GM18870 (cell line): ENCODE measurements around the gene RTN4R.

Experiments used
- ATAC-seq: cut with Tn5 transposase; IDR thresholded peaks from one replicate; pipeline ENCODE4 v1.9.1; 2021; ENCODE audit warnings: moderate library complexity; ENCODE audit not compliant: unreplicated experiment

RTN4R gene

DNA sequence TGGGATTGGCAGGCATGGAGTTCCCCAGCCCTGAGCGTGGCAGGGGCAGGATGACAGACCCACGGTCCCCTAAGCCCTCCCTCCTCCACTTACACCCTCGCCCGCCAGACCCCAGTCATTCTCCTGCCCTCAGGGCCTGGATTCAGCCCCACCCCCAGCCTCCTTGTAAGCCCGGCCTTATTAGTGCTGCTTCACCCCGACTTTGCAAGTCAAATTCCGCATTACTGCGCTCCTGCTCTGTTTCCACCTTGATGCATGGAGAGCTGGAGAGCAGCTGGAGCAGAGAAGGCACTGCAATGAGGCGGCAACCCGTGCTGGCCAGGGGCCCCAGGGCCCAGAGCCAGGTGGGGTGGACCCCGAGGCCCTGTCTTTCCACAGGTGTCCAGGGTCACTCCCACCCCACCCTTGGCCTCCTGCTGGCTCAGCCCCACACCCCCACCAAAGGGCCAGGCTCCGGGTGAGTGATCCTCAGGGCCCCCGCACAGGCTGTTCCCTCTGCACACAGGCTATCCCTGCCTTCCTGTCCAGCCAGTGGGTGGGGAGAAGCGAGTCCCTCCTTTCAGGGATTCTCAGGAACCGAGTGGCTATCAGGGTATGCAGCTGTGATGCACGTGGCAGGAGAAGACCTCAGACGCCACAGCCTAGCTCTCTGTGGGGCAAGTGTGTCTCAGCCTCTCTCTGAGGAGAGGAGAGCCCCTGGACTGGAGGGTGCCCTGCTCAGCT lies 36.4 kb downstream of the RTN4R start:
- ATAC-seq = no peak

DNA sequence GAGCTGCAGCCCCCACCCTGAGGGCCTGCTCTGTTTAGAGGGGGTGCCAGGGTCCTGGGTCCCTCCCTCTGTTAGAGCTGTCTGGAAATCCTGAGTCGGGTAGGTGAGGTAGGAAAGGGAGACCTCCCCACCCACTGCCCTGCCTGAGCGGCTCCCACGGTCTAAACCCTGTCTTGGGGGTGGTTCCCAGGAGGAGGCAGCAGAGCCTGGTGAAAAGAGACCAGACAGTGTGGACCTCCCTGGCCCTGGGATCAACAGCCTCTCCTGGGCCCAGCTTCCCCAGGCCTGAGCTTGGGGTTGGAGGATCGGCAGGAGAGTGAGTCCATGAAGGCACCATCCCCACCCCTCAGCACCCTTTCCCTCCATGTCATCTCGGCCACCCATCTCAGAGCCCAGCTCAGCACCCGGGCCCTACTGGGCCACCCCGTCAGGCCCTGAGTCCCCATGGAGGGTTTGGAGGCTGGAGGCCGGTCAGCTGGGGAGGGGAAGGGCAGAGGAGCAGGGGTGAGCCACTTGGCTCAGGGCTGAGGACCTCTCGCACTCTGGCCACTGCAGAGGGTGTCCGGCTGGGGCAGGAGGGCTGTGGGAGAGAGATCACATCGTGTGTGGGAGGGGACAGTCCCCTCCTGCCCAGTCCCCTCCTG lies 37.2 kb downstream of the RTN4R start:
- ATAC-seq = no peak

DNA sequence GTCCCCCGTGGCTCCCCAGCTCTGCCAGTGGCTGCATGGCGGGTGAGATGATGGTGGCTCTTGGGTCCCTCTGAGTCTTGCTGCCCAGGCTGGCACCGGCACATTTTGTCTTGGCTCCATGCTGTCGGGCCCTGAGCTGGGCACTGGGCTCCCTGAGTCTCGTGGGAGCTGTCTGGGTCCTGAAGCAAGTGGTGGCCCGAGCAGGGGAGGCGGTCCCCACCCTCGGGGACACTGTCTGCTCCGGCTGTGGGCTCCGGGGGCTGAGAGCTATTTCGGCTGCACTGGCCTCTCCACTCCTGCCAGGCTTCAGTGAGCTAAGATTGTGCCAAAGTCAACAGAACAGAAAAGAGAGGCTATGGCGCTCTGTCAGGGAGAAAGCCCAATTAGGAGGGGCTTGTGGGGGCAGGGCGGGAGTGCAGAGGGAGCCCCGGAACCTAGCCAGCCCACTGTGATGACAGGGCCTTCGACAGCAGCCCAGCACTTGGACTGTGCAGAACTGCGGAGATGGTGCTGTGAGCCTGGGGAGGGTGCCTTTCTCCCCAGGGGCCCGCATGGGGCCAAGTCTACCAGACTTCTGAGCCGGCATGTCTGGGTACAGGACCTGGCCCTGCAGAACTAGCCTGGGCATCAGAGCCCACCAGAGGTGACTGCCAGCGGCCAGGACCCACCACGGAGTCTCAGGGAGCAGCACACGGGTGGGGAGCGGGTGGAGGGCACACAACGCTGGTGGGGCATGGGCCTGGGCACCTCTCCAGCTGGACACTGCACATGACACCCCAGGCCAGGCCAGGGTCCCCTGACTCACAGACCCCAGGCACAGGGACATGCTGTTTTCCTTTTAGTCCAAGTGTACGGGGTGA lies 38.0 kb downstream of the RTN4R start:
- no peak for ATAC-seq

DNA sequence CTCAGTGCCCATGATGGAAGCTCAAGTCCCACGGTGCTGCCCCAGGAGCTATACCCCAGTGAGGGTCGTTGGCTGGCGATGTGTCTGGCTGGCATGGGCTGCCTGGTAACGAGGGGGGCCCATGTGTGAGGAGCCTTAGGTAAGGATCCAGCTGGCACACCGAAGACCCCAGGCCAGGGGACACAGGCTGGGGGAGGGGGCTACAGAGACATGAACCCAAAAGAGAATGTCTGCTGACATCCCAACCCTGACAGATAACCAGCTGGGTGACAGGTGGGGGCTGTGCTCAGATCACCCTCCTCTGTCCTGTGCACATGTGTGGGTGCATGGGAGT lies 39.2 kb downstream of the RTN4R start:
- ATAC-seq = no peak

DNA sequence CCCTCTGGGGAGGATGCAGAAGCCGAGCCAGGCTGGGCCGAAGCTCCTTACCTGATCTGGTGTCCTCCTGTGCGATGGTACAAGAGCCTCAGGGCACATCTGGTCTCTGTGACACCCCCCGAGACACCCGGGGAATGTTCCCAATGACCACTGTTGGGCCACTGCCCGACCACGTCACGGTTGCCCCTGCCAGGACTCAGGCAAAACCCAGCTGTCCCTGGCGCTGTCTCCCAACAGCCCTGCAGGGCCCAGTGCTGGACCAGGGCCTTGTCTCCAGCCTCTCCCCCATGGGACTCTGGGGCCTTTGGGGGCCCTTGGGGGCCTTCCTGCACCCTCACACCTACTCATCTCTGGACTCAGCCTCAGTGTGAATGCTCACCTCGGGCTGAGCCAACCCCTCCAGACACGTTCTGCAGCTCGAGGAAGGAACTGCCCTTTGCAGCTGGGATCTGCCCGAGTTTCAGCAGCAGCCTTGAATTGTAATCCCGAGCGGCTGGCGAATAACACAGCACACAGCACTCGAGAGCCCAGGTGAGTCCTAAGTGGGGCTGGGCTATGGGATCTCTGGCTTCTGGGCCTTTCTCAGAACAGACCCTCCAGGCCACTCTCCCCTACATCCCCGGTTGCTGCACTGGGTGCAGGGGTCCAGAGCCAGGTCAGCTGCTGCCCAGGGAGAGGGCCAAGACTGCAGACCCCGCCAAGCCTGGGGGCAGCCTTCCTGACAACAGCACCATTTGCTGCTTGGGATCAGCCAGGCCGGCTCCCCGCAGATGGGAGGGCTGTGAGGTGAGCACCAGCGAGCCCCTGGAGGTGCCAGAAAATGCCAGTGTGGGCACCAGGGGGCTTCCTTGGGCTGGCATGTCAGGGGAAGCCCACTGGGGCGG lies 39.8 kb downstream of the RTN4R start:
- no peak for ATAC-seq

DNA sequence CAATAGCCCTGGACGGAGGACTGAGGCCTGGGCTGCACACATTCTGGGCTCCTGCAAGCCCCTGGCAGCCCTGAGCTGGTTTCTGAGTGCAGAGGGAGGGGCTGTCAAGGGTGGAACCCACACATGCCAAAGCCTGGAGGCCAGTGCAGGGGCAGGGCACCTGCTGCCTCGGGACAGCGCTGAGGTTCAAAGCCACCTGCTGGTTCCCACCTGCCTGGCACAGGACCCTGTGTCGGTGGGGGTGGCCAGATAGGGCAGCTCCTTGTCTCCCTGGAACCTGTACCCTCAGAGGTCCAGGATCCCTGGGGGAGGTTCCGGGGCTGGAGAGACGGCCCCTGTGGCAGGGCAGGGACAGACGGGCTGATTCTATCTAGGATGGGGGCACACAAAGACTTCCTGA lies 40.8 kb downstream of the RTN4R start:
- no peak for ATAC-seq

DNA sequence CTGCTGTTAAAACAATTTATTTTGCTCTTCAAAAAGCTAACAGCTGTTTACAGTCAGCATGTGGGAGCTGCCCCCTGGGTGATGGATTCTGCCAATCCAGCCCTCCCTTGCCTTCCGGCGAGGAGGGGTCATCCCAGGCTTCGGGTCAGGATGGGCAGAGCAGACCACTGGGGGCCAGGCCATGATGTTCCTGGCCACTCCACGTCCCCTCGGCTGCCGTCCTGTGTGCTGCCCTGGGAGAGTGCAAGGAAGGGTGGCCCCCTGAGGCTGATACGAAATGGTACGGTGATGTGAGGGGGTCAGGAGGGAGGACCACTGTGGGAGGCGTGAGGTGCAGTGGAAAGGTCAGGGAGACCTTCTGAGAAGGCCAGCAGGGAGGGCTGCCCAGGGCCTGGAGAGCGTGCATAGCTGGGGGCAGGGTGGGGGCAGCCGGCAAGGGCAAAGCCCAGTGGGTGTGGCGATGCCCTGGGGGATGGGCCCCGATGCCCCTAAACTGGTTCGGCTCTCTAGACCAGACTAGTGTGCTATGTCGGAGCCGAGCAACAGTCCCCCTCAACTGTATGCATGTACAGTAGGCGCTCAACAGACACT lies 41.3 kb downstream of the RTN4R start:
- no peak for ATAC-seq

DNA sequence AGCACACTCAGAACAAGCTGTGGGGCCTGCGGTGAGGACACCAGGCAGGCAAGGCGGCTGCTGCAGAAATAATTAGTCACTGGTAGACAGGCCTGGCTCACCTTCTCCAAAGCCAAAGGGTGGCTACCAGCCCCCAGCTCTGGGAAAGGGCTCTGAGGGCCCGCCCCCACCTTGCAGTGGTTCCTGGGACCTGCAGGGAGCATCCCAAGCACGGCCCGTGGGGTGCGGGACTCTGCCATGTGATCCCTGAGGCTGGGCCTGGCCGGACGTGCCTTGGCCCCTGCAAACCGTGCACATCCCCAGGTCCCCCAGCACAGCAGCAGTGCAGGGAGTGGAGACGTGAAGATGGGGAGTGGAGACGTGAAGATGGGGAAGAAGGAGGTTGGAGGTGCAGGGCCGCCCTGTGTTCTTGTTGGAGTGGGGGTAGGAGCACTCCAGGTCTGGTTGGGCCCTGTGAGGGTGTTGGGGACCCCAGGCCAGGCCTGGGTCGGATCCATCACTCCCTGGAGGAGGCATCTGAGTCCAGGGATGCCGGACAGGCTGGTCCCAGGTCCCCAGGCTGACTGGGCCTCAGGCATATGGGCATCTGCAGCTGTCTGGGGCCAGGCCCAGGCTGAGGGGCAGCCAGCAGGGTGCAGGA lies 41.9 kb downstream of the RTN4R start:
- ATAC-seq = no peak

DNA sequence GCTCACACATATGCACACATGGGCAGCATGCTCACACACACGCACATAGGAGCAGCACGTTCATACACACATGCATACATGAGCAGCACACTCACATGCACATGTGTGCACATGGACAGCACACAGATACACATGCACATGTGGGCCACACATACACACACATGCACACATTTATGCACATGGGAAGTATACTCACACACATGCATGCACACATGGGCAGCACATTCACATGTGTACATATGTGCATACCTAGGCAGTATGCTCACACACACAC lies 42.5 kb downstream of the RTN4R start:
- no peak for ATAC-seq

DNA sequence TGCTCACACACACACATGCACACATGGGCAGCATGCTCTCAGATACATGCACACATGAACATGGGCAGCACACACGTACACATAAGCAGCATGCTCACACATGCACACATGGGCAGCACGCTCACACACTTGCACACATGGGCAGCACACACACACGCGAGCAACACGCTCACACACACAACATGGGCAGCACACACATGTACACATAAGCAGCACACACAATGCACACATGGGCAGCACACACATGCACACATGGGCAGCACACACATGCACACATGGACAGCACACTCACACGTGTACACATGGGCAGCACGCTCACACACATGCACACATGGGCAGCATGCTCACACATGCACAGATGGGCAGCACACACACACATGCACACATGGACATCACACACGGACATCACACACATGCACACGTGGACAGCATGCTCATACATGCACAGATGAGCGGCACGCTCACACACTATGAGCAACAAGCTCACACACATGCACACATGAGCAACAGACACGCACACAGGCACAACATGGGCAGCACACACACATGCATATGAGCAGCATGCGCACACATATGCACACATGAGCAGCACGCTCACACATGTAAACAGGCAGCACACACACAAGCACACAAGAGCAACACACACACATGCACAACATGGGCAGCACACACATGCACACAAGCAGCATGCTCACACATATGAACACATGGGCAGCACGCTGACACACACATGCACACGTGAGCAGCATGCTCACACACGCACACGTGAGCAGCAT lies 43.0 kb downstream of the RTN4R start:
- ATAC-seq = no peak

DNA sequence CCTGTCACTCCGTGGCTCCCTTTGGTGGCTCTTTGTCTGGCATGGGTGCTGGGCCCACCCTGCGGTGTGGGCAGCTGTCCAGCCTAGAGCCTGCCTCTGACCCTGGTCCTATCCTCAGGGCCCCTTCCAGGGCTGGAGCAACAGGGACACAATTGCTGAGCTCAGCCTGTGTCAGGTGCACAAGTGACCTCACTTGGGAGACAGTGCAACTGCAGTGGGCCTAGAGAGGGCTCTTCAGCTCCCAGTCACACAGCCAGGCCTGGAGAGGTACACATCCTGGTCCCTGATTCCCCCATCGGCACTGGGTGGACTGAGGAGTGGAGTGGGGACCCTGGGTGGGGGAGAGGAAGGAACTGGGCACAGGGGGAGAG lies 43.9 kb downstream of the RTN4R start:
- ATAC-seq = no peak

DNA sequence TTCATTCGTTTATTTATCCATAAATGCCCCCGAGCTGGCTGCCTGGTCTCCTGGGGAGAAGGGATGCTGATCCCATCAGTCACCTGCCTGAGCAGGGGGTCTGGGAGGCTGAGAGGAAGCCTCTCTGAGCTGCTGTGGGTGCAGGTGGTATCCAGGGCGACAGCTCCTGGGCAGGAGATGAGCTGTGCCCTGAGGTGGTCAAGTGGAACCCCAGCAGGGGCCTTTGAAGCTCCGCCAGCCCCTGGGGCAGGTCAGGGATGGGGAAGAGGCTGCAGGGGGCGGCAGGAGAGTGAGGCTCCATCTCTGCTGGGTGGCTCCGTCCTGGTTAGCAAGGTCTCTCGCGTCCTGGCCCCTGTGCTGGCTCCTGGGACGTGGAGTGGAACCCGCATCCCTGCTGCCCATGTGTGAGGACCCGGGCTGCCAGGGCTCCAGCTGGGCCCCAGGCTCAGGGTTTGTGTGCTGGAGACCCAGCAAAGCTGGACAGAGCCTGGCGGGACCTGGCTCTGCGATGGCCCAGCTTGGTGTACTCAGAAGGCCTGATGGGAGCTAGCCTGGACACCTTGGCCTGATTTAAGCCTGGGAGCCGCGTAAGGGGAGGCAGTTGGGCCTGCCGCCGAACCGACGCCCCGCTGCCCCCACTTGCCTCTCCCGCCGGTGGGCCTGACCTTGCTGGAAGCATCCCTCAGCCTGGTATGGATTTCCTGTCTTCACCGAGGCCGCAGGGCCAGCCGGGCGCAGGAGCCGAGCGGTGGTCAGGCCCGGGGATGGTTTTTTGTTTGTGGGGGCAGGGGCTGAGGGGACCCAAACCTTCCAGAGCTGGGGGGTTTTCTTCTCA lies 44.5 kb downstream of the RTN4R start:
- ATAC-seq = no peak

DNA sequence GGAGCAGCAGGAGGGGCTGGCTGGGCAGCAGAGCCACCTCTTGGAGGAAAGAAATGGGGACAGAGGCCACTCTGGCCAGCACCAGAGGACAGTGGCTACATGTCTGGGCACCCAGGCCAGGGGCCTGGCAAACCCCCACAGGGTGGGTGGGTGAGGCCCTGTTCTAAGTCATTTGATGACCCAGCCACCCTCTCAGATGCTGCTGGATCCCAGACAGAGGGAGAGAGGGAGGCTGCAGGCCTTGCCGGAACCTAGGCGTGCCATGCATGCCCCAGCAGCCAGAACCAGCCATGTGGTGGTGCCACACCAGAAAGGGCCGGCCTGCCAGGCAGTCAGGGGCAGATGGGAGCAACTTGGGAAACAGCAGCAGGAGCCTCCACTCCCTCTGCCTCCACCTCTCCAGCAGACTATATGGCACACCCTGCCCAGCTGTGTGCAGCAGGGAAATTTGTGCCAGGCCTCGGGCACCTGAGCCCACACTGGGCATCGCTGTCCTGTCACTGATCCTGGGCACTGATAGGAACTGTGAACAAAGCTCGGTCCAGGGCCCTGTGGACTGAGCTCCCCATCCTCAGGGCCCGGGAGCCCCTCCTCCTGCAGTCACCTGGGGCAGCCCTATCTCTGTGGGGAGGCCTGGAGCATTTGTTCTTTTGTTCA lies 45.2 kb downstream of the RTN4R start:
- ATAC-seq = no peak

DNA sequence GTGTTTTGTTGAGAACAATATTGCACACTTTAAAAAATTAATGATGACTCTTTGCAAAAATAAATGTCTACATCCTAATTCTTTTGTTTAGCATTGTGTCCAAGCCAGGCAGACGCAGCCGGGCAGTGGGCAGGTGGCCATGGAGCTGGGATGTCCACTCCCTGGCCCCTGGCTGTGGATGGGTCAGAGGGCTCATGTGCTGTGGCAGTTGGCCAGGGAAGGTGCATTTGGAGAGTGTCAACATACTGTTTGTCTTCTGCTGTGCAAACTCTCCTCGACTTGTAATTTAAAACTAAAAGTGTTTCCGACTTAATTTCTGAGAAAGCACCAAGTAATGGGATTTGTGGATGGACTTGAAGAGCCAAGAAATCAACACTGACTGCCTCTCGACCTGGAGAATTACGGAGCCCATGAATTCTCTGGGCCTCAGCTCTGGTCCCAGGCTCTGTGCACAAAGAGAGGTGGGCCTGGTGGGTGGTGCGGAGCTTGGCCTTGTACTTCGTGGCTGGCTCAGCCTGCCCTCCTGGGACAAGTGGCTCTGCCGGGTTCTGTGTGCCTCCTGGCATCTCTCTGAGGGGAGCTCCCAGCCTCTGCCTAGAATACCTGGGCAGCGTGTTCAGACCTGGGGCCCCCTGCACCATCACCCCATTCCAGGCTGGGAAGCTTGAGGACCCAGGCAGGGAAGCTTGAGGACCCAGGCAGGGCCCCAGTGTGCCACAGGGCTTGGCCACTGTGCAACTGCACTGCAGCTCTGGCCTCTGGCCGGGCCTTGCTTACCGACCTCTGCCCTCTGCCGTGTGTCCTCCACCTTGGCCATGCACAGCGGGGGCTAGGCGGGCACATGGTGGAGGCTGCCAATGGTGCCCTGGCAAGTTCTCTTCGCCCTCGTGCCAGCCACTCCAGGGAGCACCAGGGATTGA lies 46.4 kb downstream of the RTN4R start:
- ATAC-seq = no peak

DNA sequence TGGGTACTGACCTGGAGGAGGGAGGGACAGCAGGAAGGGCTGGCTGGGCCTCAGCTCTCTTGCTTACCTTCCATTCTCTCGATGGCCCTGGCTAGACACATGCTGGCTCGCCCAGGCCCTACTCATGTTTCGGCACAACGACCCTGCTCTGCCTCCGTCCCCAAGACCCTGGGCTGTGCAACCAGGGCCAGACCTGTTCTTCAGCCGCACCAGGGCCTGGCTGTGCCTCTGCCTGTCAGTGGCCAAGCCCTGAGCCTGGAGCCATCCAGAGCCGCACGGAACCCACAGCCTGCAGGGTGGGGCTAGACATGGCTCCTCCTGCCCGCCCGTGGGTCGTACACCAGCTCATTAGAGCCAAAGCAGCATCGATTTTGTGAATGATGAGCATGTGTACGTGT lies 47.5 kb downstream of the RTN4R start:
- ATAC-seq = no peak

DNA sequence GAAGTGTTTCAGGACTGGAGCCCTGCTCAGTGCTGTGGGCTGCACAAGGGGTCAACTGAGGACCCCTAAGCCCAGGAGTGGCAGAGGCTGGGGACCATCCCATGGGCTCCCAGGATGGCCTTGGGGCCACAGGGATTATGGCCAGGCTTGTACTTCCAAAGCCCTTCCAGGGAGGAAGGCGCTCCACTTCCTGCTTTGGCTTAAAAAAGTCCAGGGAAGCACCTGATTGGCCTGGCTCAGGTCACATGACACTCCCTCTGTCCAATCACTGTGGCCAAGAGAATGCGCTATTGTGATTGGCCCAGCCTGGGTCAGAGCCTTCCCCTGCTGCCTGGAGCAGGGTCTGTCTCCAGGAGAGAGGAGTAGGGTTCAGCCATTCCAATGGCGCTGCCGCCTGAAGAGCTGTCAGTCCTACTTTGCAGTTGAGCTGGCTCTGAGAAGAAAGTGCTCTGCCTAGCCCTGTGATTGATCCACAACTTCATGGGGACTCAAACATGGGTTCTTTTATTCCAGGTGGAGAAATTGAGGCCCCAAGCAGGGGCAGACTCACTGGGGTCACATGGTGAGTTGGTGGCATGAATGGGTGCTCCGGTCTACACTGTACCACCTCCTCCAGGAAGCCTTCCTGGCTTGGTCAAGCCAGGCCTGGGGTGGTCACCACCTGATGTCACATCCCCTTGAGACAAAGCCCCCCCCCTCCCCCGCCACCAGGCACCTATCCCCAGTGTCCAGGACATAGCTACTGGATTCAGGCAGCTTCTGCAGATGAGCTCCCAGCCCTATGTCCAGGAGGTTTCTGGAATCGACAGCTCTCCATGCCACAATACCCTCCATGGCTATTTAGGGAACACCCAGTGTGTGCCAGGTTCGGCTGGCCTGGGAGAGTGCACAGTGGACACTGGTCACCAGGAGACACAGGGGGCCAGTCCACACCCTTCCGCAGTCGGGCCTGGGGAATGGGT lies 48.2 kb downstream of the RTN4R start:
- no peak for ATAC-seq
